EL (cell line): ENCODE data around the gene SMARCB1.

ENCODE experiments used
- DNase-seq: peaks from one replicate; pipeline ENCODE4 v3.0.0-alpha.2; 2016

The SMARCB1 gene

GRCh38 chr22:23815541-23816155 lies 28.9 kb downstream of the SMARCB1 start:
- no peak for DNase-seq

GRCh38 chr22:23816156-23816976 lies 29.6 kb downstream of the SMARCB1 start:
- DNase-seq = no peak

- DNase-seq = no peak
These were observed 30.4 kb downstream of the SMARCB1 start for GRCh38 chr22:23817146-23817545.

- DNase-seq = no peak
These were observed 31.8 kb downstream of the SMARCB1 start for GRCh38 chr22:23818541-23818940.

GRCh38 chr22:23820748-23821211 lies 34.0 kb downstream of the SMARCB1 start:
- no peak for DNase-seq

- DNase-seq = no peak
These were observed 35.4 kb downstream of the SMARCB1 start for GRCh38 chr22:23822101-23822671.

- DNase-seq = no peak
These were observed 36.6 kb downstream of the SMARCB1 start for GRCh38 chr22:23823331-23823791.

GRCh38 chr22:23824476-23825245 lies 37.9 kb downstream of the SMARCB1 start:
- DNase-seq = no peak

GRCh38 chr22:23825246-23825905 lies 38.6 kb downstream of the SMARCB1 start:
- no peak for DNase-seq

- peak; percentile 25 for DNase-seq
These were observed 40.0 kb downstream of the SMARCB1 start for GRCh38 chr22:23826510-23827350.

GRCh38 chr22:23827351-23827995 lies 40.7 kb downstream of the SMARCB1 start:
- no peak for DNase-seq

- no peak for DNase-seq
These were observed 42.3 kb downstream of the SMARCB1 start for GRCh38 chr22:23828800-23829680.

GRCh38 chr22:23829845-23830372 lies 43.1 kb downstream of the SMARCB1 start:
- peak; percentile 82 for DNase-seq

GRCh38 chr22:23831261-23831660 lies 44.5 kb downstream of the SMARCB1 start:
- no peak for DNase-seq

GRCh38 chr22:23831781-23832180 lies 45.0 kb downstream of the SMARCB1 start:
- no peak for DNase-seq

GRCh38 chr22:23832226-23833016 lies 45.7 kb downstream of the SMARCB1 start:
- no peak for DNase-seq

- no peak for DNase-seq
These were observed 46.4 kb downstream of the SMARCB1 start for GRCh38 chr22:23833017-23833751.

GRCh38 chr22:23833911-23834317 lies 47.1 kb downstream of the SMARCB1 start:
- DNase-seq = no peak
